GM19395 (cell line): ENCODE results near the gene USP5.
"Not testable (repeated sequence)": the region's sequence is repeated elsewhere in the genome, so short reads cannot be mapped to it uniquely, and the experiment has no call there.

Experiments used
- ATAC-seq: cut with Tn5 transposase; IDR thresholded peaks from one replicate; pipeline ENCODE4 v1.9.1; 2021; ENCODE audit warnings: mild to moderate bottlenecking, moderate library complexity; ENCODE audit not compliant: unreplicated experiment

The USP5 gene

DNA sequence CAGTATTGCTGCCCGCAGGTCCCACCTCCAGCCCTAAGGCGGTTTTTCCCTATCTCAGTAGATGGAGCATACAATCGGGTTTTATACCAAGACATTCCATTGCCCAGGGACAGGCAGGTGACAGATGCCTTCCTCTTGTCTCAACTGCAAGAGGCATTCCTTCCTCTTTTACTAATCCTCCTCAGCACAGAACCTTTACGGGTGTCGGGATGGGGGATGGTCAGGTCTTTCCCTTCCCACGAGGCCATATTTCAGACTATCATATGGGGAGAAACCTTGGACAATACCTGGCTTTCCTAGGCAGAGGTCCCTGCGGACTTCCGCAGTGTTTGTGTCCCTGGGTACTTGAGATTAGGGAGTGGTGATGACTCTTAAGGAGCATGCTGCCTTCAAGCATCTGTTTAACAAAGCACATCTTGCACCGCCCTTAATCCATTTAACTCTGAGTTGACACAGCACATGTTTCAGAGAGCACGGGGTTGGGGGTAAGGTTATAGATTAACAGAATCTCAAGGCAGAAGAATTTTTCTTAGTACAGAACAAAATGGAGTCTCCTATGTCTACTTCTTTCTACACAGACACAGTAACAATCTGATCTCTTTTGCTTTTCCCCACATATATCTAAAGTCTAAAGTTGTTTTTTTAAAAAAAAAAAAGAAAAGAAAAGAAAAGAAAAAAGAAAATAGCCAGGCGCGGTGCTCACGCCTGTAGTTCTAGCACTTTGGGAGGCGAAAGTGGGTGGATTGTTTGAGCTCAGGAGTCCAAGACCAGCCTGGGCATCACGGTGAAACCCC, 34.5 kb downstream of the USP5 start:
- ATAC-seq = not testable (repeated sequence)

DNA sequence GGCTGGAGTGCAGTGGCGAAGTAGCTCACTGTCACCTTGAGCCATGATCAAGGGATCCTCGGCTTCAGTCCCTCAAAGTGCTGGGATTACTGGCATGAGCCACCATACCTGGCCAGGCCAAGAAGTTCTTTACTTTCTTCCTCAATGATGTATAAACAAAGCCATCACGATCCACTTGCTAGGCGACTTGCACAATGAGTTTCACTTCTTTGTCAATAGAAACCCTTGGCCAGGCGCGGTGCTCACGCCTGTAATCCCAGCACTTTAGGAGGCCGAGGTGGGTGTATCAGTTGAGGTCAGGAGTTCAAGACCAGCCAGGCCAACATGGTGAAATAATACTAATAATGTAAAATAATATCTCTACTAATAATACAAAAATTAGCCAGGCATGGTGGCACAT, 35.5 kb downstream of the USP5 start:
- no peak for ATAC-seq

DNA sequence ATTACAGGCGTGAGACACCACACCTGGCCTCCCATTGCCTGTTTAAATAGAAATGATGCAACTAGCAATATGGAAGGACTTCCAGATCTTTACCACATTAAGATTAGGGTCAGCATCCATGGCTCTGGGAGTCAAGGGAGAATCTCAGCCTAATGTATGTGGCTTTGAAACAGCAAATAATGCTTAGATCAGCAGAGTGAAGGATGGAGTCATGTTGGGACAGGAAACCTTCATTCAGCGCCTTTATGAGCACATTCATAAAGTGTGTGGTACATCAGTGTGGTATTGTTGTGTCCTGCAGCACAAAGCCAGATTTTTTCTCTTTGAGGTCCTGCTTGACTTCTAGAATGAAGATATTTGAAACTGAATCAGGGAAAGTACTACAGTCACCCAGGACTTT, 36.4 kb downstream of the USP5 start:
- no peak for ATAC-seq

DNA sequence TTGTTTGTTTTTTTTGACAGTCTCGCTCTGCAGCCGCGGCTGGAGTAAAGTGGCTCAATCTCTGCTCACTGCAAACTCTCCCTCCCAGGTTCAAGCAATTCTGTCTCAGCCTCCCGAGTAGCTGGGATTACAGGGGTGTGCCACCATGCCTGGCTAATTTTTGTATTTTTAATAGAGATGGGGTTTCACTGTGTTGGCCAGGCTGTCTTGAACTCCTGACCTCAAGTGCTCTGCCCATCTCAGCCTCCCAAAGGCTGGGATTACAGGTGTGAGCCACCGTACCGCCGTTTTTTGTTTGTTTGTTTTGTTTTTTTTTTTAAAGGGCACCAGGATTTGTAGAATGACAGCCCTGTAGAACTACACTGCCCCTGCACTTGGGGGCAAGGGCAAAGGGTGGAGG, 36.8 kb downstream of the USP5 start:
- ATAC-seq = not testable (repeated sequence)

DNA sequence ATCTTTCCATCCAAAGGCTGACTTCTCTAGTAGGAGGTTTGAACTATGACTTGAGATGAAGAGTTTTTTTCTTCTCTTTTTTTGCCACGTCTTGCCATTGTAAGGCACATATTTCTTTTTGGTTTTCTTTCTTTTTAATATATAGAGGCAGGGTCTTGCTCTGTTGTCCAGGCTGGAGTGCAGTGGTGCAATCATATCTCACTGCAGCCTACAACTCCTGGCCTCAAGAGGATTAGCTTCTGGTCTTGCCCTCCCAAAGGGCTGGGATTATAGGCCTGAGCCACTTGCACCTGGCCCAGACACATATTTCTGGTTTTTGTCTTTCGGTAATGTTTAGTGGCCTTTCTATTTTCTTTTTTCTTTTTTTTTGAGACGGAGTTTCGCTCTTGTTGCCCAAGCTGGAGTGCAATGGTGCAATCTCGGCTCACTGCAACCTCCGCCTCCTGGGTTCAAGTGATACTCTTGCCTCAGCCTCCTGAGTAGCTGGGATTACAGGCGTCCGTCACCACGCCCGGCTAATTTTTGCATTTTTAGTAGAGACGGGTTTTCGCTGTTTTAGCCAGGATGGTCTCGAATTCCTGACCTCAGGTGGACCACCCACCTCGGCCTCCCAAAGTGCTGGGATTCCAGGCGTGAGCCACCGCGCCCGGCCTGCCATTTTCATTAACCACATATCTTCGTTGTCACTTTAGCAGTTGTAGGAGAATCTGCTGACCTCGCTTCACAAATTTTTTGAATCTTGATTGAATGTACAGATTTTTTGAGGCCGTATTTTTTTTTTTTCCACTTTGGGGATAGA, 38.0 kb downstream of the USP5 start:
- not testable (repeated sequence) for ATAC-seq

DNA sequence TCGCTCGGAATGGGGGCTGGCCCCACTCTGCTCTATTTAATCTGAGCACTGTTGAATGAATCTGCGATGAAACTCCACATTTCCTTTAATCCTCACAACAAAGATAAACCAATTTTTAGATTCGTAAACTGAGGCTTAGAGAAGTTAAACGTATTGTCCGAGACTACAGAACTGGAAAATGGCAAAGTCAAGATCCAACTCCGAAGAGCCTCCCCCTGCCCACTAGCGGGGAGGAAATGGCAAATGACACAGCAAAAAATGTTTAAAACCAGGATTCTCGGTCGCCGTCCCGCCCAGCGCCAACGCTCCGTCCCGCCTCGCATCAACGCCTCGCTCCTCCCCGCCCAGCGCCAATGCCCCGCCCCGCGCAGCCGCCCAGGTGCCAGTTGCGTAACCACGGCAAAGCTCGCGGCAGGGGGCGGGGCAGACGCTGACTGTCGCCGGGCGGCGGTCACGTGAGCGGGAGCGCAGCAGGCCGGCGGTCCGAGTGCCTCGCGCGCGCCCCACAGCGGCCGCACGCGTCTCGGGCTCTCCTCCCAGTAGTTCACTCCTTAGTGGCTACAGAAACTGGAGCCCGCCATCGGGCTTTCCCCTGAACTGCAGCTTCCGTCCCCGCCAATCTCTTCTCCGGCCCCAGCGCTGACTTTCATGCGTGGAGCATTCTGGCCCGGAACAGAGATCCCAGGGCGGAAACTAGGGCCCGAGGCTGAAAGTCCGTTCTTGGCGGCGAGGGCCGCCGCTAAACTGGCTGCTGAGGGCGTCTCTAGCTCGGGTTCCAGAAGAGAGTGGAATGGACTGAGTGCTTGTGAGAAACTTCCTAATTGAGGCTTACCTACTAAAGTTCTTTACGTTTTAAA, 39.1 kb downstream of the USP5 start:
- ATAC-seq = peak; percentile 94

DNA sequence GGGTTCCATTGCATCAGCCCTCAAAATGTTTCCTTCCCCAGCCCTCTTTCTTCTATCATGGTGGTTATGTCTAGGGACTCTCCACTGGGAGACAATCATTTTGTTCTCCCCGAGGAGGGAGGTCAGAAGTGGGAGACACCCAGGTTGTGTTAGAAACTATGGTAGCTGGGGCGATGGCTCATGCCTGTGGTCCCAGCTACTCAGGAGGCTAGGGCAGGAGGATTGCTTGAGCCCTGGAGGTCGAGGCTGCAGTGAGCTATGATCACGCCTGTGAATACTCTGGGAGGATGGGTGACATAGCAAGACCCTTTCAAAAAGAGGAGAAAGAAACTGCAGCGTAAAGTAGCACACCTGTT, 39.7 kb downstream of the USP5 start:
- ATAC-seq = no peak

DNA sequence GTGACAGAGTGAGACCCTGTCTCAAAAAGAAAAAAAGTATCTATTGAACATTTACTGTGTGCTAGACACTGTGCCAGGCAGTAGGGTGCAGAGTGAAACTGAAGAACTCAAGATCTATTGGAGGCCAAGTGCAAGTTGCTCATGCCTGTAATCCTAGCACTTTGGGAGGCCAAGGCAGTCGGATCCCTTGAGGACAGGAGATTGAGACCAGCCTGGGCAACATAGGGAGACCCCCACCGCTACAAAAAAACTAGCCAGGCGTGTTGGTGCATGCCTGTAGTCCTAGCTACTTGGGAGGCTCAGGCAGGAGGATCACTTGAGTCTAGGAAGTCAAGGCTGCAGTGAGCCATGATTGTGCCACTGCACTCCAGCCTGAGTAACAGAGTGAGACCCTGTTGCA, 40.7 kb downstream of the USP5 start:
- ATAC-seq = not testable (repeated sequence)

DNA sequence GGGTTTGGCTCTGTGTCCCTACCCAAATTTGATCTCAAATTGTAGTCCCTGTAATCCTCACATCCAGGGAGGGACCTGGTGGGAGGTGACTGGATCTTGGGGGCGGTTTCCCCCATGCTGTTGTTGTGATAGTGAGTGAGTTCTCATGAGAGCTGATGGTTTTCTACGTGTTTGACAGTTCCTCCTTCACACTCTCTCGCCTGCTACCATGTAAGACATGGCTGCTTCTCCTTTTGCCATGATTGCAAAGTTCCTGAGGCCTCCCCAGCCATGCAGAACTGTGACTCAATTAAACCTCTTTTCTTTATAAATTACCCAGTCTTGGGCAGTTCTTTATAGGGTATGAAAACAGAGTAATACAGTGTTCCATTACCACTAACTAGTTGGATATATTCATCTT, 42.4 kb downstream of the USP5 start:
- ATAC-seq = no peak

DNA sequence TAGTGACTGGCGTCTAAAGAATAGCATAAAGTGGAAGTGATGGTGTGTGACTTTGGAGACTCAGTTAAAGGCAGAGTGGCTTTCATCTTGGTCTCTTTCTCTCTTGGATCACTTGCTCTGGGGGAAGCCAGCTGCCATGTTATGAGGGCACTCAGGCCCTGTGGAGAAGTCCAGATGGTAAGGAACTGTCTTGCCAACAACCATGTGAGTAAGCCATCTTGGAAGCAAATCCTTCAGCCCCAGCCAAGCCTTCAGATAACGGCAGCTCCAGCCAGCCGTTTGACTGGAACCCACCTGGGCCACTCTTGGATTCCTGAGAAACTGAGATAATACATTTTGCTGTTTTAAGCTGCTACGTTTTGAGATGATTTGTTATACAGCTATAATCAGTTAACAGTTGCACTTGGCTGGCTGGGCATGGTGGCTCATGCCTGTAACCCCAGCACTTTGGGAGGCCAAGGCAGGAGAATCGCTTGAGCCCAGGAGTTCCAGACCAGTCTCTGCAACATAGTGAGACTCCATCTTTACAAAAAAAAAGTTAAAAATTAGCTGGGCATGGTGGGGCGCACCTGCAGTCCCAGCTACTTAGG, 45.0 kb downstream of the USP5 start:
- ATAC-seq = no peak

DNA sequence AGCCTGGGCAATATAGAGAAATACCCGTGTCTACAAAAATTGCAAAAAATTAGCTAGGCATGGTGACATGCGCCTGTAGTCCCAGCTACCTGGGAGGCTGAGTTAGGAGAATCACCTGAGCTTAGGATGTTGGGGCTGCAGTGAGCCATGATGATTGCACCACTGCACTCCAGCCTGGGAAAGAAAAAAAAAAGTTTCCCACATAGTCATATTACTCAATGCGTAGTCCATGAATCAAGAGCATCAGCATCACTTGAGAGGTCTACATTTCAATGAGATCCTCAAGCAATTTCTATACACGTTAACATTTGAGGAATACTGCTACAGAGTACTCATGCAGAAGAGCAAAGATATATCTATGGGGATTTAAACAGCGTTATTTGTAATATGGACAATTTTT, 47.5 kb downstream of the USP5 start:
- no peak for ATAC-seq

DNA sequence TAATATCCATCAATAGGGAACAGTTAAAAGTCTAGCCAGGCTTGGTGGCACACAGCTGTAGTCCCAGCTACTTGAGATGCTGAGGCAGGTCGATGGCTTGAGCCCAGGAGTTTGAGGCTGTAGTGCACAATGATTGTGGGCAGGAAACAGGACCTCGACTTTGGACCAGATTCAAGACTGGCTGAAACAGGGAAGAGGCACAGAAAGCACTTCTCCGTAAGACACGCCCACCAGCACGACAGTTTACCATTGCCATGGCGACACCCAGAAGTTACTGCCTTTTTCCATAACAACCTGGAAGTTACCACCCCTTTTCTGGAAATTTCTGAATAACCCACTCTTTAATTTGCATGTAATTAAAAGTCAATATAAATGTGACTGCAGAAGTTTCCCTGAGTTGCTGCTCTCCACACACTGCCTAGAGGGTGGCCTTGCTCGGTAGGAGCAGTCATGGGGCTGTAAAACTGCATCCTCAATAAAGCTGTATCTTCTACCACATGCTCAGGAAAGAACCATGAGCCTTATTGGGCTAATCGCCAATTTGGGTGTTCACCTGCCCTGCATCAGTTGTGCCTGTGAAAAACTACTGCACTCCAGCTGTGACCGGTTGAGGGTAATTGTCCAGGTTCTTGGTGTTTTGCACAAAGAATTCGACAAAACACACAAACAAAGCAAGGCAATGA, 48.0 kb downstream of the USP5 start:
- no peak for ATAC-seq

DNA sequence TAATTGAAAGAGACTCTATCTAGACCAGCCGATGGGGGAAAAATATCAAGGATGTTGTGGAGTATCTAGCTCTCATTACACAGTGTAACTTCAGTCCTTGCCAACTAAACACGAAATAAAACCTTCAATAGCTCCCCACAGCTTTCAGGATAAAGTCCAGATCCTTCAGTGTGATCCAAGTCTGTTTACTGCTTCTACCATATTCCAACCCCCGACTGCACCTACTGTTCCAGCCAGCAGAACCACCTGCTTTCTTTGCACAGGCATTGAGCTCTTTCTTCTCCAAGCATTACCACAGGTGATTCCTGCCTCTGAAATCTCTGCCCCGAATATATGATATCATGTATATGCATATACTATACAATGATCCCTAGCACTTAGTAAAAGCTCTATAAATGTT, 50.5 kb downstream of the USP5 start:
- no peak for ATAC-seq

DNA sequence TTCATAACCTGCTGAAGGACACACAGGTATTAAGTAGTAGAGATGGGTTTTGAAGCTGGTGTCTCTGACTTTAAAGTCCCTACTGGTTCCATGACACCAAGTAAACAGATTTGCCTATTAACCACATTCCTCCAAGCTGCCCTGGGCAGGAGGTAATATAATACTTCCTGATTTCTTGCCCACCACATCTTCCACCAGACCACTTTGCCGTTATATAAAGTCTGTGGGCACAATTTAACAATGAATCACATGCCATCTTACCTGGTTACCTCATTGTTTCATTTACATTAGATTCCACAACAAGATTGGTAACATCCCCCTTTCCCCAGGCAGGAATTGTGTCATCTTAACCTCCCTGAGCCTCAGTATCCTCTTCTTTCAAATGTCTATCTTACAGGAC, 51.8 kb downstream of the USP5 start:
- ATAC-seq = no peak

DNA sequence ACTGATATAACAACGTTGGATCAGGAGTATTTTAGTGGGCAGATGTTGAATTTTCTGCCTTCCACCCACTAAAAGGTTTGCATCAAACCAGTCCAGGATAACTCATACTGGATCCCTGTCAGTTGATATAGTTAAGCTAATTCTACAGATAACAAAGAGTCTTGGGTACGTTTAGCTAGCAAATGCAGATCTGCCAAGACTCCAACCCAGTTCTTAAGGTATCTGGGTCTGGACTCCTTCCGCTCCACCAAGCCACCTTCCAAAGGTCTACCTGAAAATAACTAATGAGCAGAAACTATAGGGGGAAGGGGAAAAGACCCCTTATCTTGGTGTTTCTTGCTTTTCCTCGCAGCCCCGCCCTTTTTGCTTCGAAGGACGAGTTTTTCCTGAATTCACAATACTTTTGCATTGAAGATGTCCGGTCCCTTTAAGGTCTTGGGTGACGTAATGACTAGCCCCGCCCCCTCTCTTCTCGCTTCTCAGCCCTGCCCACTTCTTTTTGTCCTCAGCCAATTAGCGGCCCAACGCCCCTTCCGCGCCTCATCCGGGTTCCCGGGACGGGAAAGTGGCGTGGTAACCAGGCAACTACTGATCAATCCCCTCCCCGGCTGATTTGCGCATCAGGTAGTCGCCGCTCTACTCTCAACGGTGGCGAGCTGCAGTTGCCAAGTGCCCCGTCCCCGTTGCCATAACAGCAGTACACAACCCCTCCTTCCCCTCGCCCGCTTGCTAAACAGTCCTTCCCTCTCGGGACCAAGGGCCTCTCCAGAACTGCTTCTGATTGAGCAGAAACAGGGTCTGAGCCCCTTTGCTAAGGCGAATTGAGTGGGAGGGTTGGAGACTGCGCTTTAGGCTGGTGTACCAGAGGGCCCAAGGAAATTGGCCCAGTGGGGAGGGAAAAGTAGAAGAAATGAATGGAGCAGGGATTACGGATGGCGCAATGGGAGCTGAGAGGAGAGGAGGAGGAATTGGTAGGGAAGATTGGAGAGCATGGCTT, 52.6 kb downstream of the USP5 start, which contains the start of gene LRRC23:
LRRC23 (plus strand) TSS at position 543 of the 997 bp plus-strand sequence. CDS start 812 bp downstream, outside the sequence.
- ATAC-seq = peak; percentile 96

DNA sequence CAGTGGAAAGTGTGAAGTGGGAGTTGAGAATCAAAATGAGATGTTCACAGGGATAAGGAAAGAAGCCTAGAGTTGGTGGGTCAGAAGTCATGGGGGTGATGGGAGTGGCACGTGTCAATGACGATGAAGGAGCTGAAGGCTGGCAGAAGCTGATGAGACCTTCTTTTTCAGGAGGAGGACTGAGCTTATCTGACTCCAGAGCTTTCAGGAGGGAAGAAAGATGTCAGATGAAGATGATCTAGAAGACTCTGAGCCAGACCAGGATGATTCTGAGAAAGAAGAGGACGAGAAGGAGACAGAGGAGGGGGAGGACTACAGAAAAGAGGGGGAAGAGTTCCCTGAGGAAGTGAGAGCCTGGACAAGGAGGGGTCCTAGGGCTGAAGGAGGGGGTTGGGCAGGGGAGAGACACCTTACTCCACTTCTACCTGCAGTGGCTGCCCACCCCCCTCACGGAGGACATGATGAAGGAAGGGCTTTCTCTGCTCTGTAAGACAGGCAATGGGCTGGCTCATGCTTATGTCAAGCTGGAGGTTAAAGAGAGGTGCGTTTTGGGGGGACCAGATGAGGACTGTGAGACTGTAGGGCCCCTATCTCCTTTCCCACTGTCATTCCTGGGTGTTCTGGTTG, 53.6 kb downstream of the USP5 start:
- no peak for ATAC-seq

DNA sequence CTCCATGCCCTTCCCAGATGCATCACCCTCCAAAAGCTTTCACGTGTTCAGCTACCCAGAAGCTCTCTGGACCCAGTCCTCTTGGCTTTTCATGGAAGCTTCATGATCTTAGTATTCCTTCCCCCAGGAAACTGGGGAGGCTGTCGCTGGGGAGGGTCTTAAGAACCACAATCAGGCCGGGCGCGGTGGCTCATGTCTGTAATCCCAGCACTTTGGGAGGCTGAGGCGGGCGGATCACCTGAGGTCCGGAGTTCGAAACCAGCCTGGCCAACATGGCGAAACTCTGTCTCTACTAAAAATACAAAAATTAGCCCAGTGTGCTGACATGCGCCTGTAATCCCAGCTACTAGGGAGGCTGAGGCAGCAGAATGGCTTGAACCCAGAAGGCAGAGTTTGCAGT, 56.2 kb downstream of the USP5 start:
- not testable (repeated sequence) for ATAC-seq

DNA sequence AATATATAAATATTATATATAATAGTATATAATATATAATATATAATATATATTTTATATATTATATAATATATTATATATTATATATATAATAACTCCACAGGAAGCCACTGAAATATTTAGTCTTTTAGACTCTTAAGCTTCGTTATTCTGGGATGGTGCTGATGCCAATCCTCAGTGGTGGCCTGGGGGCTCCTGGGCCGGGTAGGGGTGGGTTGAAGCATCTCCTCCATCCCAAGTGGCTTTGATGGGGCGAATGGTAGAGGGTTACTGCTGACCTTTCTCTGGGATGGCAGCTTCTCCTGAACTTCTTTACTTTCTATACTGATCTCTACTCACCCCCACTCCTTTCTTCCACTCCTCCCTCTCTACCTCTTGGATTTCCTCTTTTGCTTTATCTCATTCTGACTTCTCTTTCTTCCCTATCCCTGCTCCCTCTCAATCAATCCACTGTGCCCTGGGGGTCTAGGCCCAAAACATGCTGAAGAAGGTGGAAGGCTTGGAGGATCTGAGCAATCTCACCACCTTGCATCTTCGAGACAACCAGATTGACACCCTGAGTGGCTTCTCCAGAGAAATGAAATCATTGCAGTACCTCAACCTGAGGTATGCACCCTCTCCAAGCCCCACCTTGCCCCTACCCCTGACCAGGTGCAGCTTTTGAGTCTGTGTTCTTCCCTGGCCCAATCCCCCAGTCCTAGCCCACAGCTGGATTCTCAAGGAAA, 57.6 kb downstream of the USP5 start:
- no peak for ATAC-seq
